PC-3 (cell line): ENCODE results near the gene MATN1. TPM values are rescaled to one million over a fixed set of nuclear protein-coding genes. Genes with fewer than 3 reads are reported as not detected.
A peak's percentile ranks its signal among the peaks of the same experiment; 100 is the strongest.

Experiments
- ATAC-seq: fragments of 200-7000 bp; cut with Tn5 transposase; 2 replicates; pipeline ENCODE4 v1.9.1; 2020; ENCODE audit warnings: mild to moderate bottlenecking, moderate library complexity
- BruUV-seq: library from RNA; stranded (reverse); fragments of 400-500 nt; replicated peaks from 2 replicates; lab custom pipeline; 2021; lab: Mats Ljungman, UMichigan
- CTCF ChIA-PET: fragments of 300-600 bp; sonication (Branson Sonifier 250); formaldehyde crosslinking; loops from one replicate; lab custom pipeline; 2022; ENCODE audit warnings: antibody characterized with exemption; lab: Charles Lee
- POLR2A ChIA-PET: fragments of 300-600 bp; sonication (Branson Sonifier 250); formaldehyde crosslinking; loops from one replicate; lab custom pipeline; 2022; ENCODE audit warnings: antibody characterized with exemption; ENCODE audit not compliant: unreplicated experiment; lab: Charles Lee
- DNase-seq: peaks from one replicate; pipeline ENCODE4 v3.0.0-alpha.2; 2015
- H2AFZ ChIP-seq: fragments of 300-600 bp; sonication (generic); 2 replicates; pipeline ENCODE4 v1.6.0; 2016; ENCODE audit warnings: antibody characterized with exemption, low read length
- H3F3A ChIP-seq: fragments of 300-600 bp; sonication (generic); one replicate; pipeline ENCODE4 v1.6.0; 2017; ENCODE audit warnings: antibody characterized with exemption, low read length, control low read depth, mild to moderate bottlenecking; ENCODE audit not compliant: unreplicated experiment
- H3K27ac ChIP-seq: fragments of 300-600 bp; sonication (generic); 2 replicates; pipeline ENCODE4 v1.5.1; 2016; ENCODE audit warnings: mild to moderate bottlenecking, low read length
- H3K27me3 ChIP-seq: fragments of 300-600 bp; sonication (generic); 2 replicates; pipeline ENCODE4 v1.6.1; 2016; ENCODE audit warnings: low read length, mixed read lengths
- H3K36me3 ChIP-seq: fragments of 300-600 bp; sonication (generic); 2 replicates; pipeline ENCODE4 v1.6.1; 2016; ENCODE audit warnings: low read depth, mixed run types, low read length, mixed read lengths
- H3K4me1 ChIP-seq: fragments of 300-600 bp; sonication (generic); 2 replicates; pipeline ENCODE4 v1.5.1; 2016; ENCODE audit warnings: low read length; ENCODE audit not compliant: insufficient read depth
- H3K4me2 ChIP-seq: fragments of 300-600 bp; sonication (generic); 2 replicates; pipeline ENCODE4 v1.6.0; 2016; ENCODE audit warnings: low read length
- H3K4me3 ChIP-seq: fragments of 300-600 bp; sonication (generic); 2 replicates; pipeline ENCODE4 v1.5.1; 2016; ENCODE audit warnings: mild to moderate bottlenecking, low read length, mixed read lengths
- H3K79me2 ChIP-seq: fragments of 300-600 bp; sonication (generic); 2 replicates; pipeline ENCODE4 v1.6.1; 2017; ENCODE audit warnings: low read length, mixed read lengths
- H3K9ac ChIP-seq: fragments of 300-600 bp; sonication (generic); 2 replicates; pipeline ENCODE4 v1.6.0; 2016; ENCODE audit warnings: mild to moderate bottlenecking, low read length
- H3K9me2 ChIP-seq: fragments of 300-600 bp; sonication (generic); replicated peaks from 2 replicates; pipeline ENCODE4 v1.6.1; 2016; ENCODE audit warnings: mixed run types, low read length, mixed read lengths
- H3K9me3 ChIP-seq: fragments of 300-600 bp; sonication (generic); 2 replicates; pipeline ENCODE4 v1.6.1; 2016; ENCODE audit warnings: low read length, mixed read lengths
- H4K20me1 ChIP-seq: fragments of 300-600 bp; sonication (generic); 2 replicates; pipeline ENCODE4 v1.6.1; 2016; ENCODE audit warnings: low read length, mixed read lengths
- CTCF ChIP-seq: fragments of 300-600 bp; sonication (generic); conservative IDR thresholded peaks from 2 replicates; pipeline ENCODE4 v1.5.1; 2017; ENCODE audit warnings: antibody characterized with exemption, low read depth, mild to moderate bottlenecking, low read length
- EZH2 ChIP-seq: fragments of 300-600 bp; sonication (generic); IDR thresholded peaks from one replicate; pipeline ENCODE4 v1.6.1; 2017; ENCODE audit warnings: antibody characterized with exemption, mild to moderate bottlenecking, low read length; ENCODE audit not compliant: unreplicated experiment
- EZH2phosphoT487 ChIP-seq: fragments of 300-600 bp; sonication (generic); IDR thresholded peaks from 2 replicates; pipeline ENCODE4 v1.6.1; 2018; ENCODE audit warnings: mild to moderate bottlenecking, antibody characterized with exemption, low read length, borderline replicate concordance
- intact Hi-C: fragments of 100-400 bp; cut with micrococcal nuclease; formaldehyde crosslinking; loops from 2 replicates; pipeline ENCODE4 v1.9.0; 2023
- total RNA-seq: library from RNA; depleted of rRNA; stranded (reverse); fragments of >200 nt; gene quantifications from 2 replicates; pipeline ENCODE4 v1.2.3, GENCODE V29; 2014

MATN1 gene
- total RNA-seq, 1 experiment from 2014 or later = not detected

- POLR2A ChIA-PET = no interaction called here
- BruUV-seq = no TSS peak
Measured at GRCh38 chr1:30715216-30715615, 8.2 kb downstream of the MATN1 start.

GRCh38 chr1:30714536-30715090, 8.8 kb downstream of the MATN1 start:
- Histone ChIP-seq H3K4me1 (peaks cover 9% of the 10 kb centered on the region), H2AFZ (no peak overlapping the region), H3K36me3 (no peaks in the 10 kb centered on the region), H3K9ac (no peak overlapping the region), H3F3A (no peaks in the 10 kb centered on the region), H3K9me2 (no peaks in the 10 kb centered on the region), H3K4me3 (no peak overlapping the region), H3K4me2 (no peak overlapping the region), H3K79me2 (no peaks in the 10 kb centered on the region), H4K20me1 (no peaks in the 10 kb centered on the region), H3K9me3 (no peaks in the 10 kb centered on the region), H3K27me3 (peaks cover 5% of the 10 kb centered on the region; the same call in 1 of the 2 replicates), H3K27ac (no peak overlapping the region)
- no TSS peak for BruUV-seq
- DNase-seq (no peak), ATAC-seq (no peak)
- TF ChIP-seq EZH2 (no peak), CTCF (no peak), EZH2phosphoT487 (no peak)
- POLR2A ChIA-PET = no interaction called here
- CTCF ChIA-PET = no interaction called here
- intact Hi-C loops = loop anchor here (5.0 kb wide), 1 partner anchor 1477 kb away; the partner anchor contains the start of gene PTPRU

More at GRCh38 chr1:30715216-30715615, 8.2 kb downstream of the MATN1 start:
- H2AFZ ChIP-seq = no peak overlapping the region
- no peaks in the 10 kb centered on the region for H3K9me2 ChIP-seq
- no peaks in the 10 kb centered on the region for H4K20me1 ChIP-seq
- H3K27me3 ChIP-seq = peaks cover 5% of the 10 kb centered on the region; the same call in 1 of the 2 replicates
- TF ChIP-seq CTCF = peak; percentile 68
- no peak for TF ChIP-seq EZH2
- no peaks in the 10 kb centered on the region for H3K9me3 ChIP-seq
- H3K4me1 ChIP-seq = peaks cover 10% of the 10 kb centered on the region
- DNase-seq (peak; percentile 44), ATAC-seq (no peak)
- no peak overlapping the region for H3K27ac ChIP-seq
- no peak overlapping the region for H3K4me3 ChIP-seq
- H3K4me2 ChIP-seq = no peak overlapping the region
- no peaks in the 10 kb centered on the region for H3K36me3 ChIP-seq
- H3K79me2 ChIP-seq = no peaks in the 10 kb centered on the region
- H3K9ac ChIP-seq = no peak overlapping the region
- H3F3A ChIP-seq = no peaks in the 10 kb centered on the region
- intact Hi-C loops = loop anchor here (5.0 kb wide), 1 partner anchor 1478 kb away; the partner anchor contains the start of gene PTPRU
- CTCF ChIA-PET = no interaction called here

GRCh38 chr1:30714025-30714424, 9.4 kb downstream of the MATN1 start:
- CTCF ChIA-PET = no interaction called here

More at GRCh38 chr1:30714025-30714424, 9.4 kb downstream of the MATN1 start:
- Histone ChIP-seq H3K27ac (no peak overlapping the region), H3K4me3 (no peak overlapping the region), H4K20me1 (no peaks in the 10 kb centered on the region), H3K4me1 (peaks cover 4% of the 10 kb centered on the region), H3K27me3 (peaks cover 5% of the 10 kb centered on the region; the same call in 1 of the 2 replicates), H3K36me3 (no peaks in the 10 kb centered on the region), H3K9ac (no peak overlapping the region), H3K79me2 (no peaks in the 10 kb centered on the region), H3K4me2 (no peak overlapping the region), H3K9me3 (no peaks in the 10 kb centered on the region), H3K9me2 (no peaks in the 10 kb centered on the region), H3F3A (no peaks in the 10 kb centered on the region), H2AFZ (no peak overlapping the region)
- TF ChIP-seq CTCF (no peak), EZH2phosphoT487 (no peak), EZH2 (no peak)
- POLR2A ChIA-PET = no interaction called here
- no TSS peak for BruUV-seq
- ATAC-seq (no peak), DNase-seq (no peak)
- intact Hi-C loops = no loop called here
